ENCODE data around the gene SLC47A1. TPM values are rescaled to one million over a fixed set of nuclear protein-coding genes. Genes with fewer than 3 reads are reported as not detected.

Gene SLC47A1
- polyA plus RNA-seq, 1 donor (not counting 4 experiments of a cell fraction or from before 2014, with no cell fraction given), result 0.07 TPM

GRCh38 chr17:19610879-19611278 is 77.2 kb downstream of the SLC47A1 start:
- Histone ChIP-seq H3K27me3 (ENCODE audit: control insufficient read depth, extremely low read depth, insufficient read depth, low read length) (no peaks in the 10 kb centered on the region), H3K27ac (ENCODE audit: control insufficient read depth, insufficient read depth, low read length) (no peak overlapping the region), H3K4me3 (ENCODE audit: control insufficient read depth in 2 of 3, extremely low read depth in 1 of 3, insufficient read depth in 2 of 3, low read depth in 1 of 3, low read length in 3 of 3) (no peak overlapping the region), H3K36me3 (ENCODE audit: control insufficient read depth in 2 of 2, extremely low read depth in 1 of 2, insufficient read depth in 2 of 2, low read length in 2 of 2) (no peaks in the 10 kb centered on the region), H3K9me1 (ENCODE audit: control insufficient read depth, extremely low read depth, insufficient read depth, low read length) (no peaks in the 10 kb centered on the region), H3K79me2 (ENCODE audit: control insufficient read depth, insufficient read depth, low read length) (no peaks in the 10 kb centered on the region), H4K20me1 (ENCODE audit: control insufficient read depth, extremely low read depth, insufficient read depth, low read length) (no peaks in the 10 kb centered on the region), H2AFZ (ENCODE audit: control insufficient read depth, low read length) (no peak overlapping the region), H3K4me1 (ENCODE audit: control insufficient read depth, extremely low read depth, insufficient read depth, low read length) (no peaks in the 10 kb centered on the region), H3K9ac (ENCODE audit: control insufficient read depth, extremely low read depth, insufficient read depth, low read length) (no peak overlapping the region), H3K9me3 (ENCODE audit: control insufficient read depth, low read depth, low read length) (no peaks in the 10 kb centered on the region), H3K4me2 (ENCODE audit: control insufficient read depth, extremely low read depth, insufficient read depth, low read depth, low read length) (no peak overlapping the region)
- dilution Hi-C loops (cut with MboI; ENCODE audit: extremely low pct_ligation_motif_present, low sequenced_read_pairs), result no loop called here
- FAIRE-seq (no peak), DNase-seq (ENCODE audit: low read depth, low spot score) (no peak)
- no peak for TF ChIP-seq CTCF (optimal IDR thresholded peaks at IDR 0.05 in 1 of 3, IDR thresholded peaks at IDR 0.05 in 1 of 3, conservative IDR thresholded peaks at IDR 0.05 in 1 of 3; ENCODE audit: extremely low read depth in 1 of 3, insufficient read depth in 2 of 3, low read length in 3 of 3)
- TF ChIP-seq EZH2 (IDR thresholded peaks at IDR 0.05; ENCODE audit: low read length), result no peak

GRCh38 chr17:19613979-19614378 is 80.3 kb downstream of the SLC47A1 start:
- FAIRE-seq, result no peak
- Histone ChIP-seq H3K27me3 (ENCODE audit: control insufficient read depth, extremely low read depth, insufficient read depth, low read length) (no peaks in the 10 kb centered on the region), H3K9ac (ENCODE audit: control insufficient read depth, extremely low read depth, insufficient read depth, low read length) (no peak overlapping the region), H3K79me2 (ENCODE audit: control insufficient read depth, insufficient read depth, low read length) (no peaks in the 10 kb centered on the region), H3K27ac (ENCODE audit: control insufficient read depth, insufficient read depth, low read length) (no peak overlapping the region), H3K4me1 (ENCODE audit: control insufficient read depth, extremely low read depth, insufficient read depth, low read length) (no peaks in the 10 kb centered on the region), H4K20me1 (ENCODE audit: control insufficient read depth, extremely low read depth, insufficient read depth, low read length) (no peaks in the 10 kb centered on the region), H3K4me3 (ENCODE audit: control insufficient read depth in 2 of 3, extremely low read depth in 1 of 3, insufficient read depth in 2 of 3, low read depth in 1 of 3, low read length in 3 of 3) (no peak overlapping the region), H3K36me3 (ENCODE audit: control insufficient read depth in 2 of 2, extremely low read depth in 1 of 2, insufficient read depth in 2 of 2, low read length in 2 of 2) (no peaks in the 10 kb centered on the region), H2AFZ (ENCODE audit: control insufficient read depth, low read length) (no peak overlapping the region), H3K9me1 (ENCODE audit: control insufficient read depth, extremely low read depth, insufficient read depth, low read length) (no peaks in the 10 kb centered on the region), H3K4me2 (ENCODE audit: control insufficient read depth, extremely low read depth, insufficient read depth, low read depth, low read length) (no peak overlapping the region), H3K9me3 (ENCODE audit: control insufficient read depth, low read depth, low read length) (peaks cover 3% of the 10 kb centered on the region)
- no peak for DNase-seq (ENCODE audit: low read depth, low spot score)
- no peak for TF ChIP-seq EZH2 (IDR thresholded peaks at IDR 0.05; ENCODE audit: low read length)
- no peak for TF ChIP-seq CTCF (optimal IDR thresholded peaks at IDR 0.05 in 1 of 3, IDR thresholded peaks at IDR 0.05 in 1 of 3, conservative IDR thresholded peaks at IDR 0.05 in 1 of 3; ENCODE audit: extremely low read depth in 1 of 3, insufficient read depth in 2 of 3, low read length in 3 of 3)
- dilution Hi-C loops (cut with MboI; ENCODE audit: extremely low pct_ligation_motif_present, low sequenced_read_pairs), result no loop called here
